Activated CD4-positive, alpha-beta T cell treated with anti-CD3 and anti-CD28 coated beads, Interleukin-2, amount 50 U/mL, for 4 hours (primary cell): ENCODE data around the gene BCL11B.

ENCODE experiments used
- DNase-seq, 2 experiments: peaks; one replicate each; pipeline ENCODE4 v3.0.0-alpha.2; 2020

Gene BCL11B

DNA sequence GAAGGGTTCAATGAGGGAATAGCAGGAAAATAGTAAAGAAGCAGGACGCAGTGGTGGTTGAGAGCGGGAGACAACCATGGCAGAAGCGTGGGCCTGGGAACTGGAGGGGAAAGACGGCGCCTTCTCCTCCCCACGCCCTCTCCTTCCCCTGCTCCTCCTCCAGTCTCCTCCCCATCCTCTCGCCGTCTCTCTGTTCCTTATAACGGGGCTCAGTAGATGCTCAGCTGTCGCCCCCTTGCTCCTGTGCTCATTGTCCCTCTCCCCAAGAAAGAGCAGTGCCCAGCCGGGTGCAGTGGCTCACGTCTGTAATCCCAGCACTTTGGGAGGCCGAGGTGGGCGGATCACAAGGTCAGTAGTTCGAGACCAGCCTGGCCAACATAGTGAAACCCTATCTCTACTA, 142.0 kb downstream of the BCL11B start:
- DNase-seq = no peak

- DNase-seq = no peak
Observed at GRCh38 chr14:99129211-99129696, 142.7 kb downstream of the BCL11B start.

- no peak for DNase-seq
Observed at GRCh38 chr14:99128185-99128584, 143.8 kb downstream of the BCL11B start.

DNA sequence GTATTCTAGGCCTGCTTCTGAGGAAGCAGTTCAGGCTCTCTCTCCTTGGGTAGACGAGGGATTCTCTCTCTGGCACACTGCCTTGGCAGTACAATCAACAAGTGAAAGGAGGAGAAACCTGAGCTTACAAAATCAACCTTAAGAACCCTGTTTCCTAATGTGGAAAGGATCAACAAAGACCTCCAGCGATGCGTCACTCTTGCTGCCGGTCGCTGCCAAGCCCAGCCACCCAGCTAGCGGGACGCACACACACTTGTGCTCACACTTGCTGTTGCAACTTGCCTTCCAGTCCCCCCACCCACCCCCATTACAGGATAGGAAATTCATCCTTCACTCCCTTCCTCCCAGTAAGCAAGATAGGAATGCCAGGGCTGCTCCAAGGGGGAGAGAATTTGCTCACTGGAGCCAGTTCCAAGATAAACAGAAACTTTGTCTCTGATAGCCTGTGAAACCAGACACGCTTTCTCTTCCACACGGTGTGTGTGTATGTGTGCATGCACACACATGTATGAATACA, 144.3 kb downstream of the BCL11B start:
- no peak for DNase-seq

DNA sequence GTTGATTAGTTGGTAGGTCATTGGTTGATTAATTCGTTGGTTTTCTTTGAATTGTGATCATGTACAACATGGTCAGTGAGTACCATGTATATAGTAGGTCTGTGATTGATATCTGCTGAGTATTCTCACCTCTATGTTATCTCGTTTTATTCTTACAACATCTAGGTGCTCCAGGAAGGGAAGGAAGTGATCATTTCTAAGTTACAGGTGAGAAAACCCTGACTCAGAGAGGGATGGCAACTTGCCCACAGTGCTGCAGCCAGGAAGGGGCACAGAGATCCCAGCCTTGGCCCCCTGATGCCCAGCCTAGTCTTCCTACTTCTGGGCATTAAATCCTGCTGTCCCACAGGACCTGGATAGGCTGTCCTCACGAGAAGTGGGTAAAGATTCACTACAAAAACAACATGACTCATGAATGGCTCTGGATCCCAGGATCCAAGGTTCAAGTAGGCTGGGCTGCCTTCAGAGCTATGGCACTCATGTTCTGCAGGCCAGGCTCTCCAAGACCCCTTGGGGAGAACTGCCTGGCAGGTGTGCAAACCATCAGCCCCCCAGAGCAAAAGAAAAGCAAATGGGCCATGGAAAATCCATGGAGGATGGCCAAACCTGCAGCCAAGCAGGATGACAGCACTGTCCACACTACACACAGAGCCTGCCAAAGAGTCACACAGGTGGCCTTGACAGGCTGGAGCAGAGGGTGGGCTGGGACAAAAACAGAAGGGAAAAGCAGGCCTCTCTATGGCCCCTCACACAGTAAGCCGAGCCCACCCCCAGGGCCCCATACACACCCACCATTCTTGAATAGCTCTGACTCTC, 146.2 kb downstream of the BCL11B start:
- no peak for DNase-seq

DNA sequence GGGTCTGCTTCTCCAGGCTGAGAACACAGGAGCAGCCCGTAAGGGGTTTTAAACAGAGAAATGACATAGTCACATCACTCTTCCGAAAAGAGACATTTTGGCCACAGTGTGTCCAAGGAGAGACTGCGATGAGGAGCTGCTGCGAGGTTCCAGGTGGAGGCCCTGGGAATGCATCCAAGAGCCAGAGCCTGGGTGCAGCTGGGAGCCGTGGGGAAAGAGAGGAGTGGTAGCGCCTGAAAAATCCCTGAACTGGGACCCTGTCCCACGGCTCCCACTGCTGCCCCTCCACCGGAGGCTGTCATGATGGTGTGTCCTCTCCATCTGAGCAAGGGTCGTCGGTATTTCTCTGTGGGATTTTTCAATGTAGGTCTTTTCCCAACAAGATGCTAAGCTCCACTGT, 146.9 kb downstream of the BCL11B start:
- DNase-seq = no peak

DNA sequence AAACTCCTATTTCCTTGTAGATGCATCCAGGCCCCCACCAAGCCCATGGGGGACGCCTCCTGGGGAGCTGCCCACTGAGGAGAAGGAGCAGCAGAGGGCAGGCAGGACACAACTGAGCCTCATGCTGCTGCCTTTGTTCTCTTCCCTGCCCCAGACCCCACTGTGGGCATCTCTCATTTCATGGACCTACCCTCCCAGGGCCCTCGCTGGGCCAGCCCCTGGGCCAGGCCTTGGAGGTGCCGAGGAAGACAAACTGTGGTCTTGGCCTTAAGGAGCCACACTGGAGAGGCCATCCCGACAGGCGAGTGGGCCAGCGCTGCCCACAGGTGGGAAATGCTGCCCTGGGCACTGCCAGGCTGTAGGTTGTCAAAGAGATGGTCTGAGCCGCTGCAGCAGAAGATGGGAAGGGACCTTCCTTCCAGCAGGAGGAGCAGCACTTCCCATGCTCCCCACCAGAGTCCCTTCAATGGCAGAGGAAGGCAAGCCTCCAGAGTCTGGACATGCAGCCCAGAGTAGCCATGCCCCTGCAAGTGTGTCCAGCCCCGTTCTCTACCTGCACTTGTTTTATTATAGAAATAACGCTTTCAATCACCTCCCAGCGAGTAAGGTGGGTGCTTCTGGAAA, 147.4 kb downstream of the BCL11B start:
- no peak for DNase-seq

GRCh38 chr14:99123208-99123870, 148.7 kb downstream of the BCL11B start:
- DNase-seq = no peak

- no peak for DNase-seq
Observed at GRCh38 chr14:99122521-99123125, 149.4 kb downstream of the BCL11B start.

- no peak for DNase-seq
Observed at GRCh38 chr14:99121319-99121875, 150.6 kb downstream of the BCL11B start.

GRCh38 chr14:99120526-99121318, 151.3 kb downstream of the BCL11B start:
- no peak for DNase-seq

DNA sequence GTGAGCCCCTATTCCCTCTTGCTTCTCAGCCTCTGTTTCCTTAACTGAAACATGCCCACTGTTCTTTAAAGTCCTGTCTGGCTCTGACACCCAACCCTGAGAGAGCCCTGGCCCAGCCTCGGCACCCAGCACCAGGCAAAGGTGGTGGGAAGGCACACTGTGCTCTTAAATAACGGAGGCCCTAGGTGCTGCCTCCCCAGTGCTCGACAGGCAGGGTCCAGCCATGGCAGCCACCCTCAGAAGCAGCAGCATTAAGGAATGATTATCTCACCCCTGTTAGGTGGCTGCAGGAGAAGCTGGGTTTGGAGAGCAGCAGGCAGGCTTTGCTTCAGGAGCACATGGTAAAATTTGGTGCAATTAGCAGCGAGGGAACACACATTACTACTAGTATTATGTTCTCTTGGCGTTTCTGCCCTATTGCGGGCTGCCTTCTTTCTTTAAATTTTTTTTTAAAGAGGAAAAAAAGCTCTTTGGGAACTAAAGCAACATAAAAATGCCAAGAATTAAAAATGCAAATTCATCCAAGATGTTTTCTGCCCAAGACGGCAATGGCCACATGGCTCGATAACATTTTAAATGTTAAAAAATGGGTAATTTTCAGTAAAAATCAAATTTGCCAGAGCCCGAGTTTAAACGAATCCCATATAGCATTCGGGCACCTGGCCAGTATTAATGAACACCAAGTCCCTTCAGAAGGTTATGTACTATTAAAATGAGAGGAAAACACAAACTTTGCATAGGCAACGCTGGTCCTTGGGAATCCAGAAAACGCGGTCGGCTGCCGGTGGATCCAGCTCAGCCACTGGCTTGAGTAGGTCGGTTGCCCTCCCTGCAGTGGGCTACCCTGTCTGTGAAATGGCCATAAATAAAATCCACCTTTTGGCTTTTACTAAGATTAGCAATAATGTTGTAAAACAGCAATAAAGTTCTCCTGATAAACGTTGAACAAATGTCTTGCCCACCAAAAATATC, 152.2 kb downstream of the BCL11B start:
- DNase-seq = no peak
